GM23338 (cell line): ENCODE measurements around the gene FOXF1. TPM values are rescaled to one million over a fixed set of nuclear protein-coding genes. Genes with fewer than 3 reads are reported as not detected.

ENCODE experiments used
- ATAC-seq: fragments of 200-7000 bp; cut with Tn5 transposase; 3 replicates; pipeline ENCODE4 v1.9.1; 2020
- DNase-seq: peaks from one replicate; pipeline ENCODE4 v3.0.0-alpha.2; 2015; ENCODE audit warnings: low spot score
- H2AFZ ChIP-seq: fragments of 200-600 bp; sonication (generic); 2 replicates; pipeline ENCODE4 v1.8.0; 2016; ENCODE audit warnings: antibody characterized with exemption, mild to moderate bottlenecking, moderate library complexity
- H3F3A ChIP-seq: fragments of 200-600 bp; sonication (generic); replicated peaks from 2 replicates; pipeline ENCODE4 v1.8.0; 2017; ENCODE audit warnings: antibody characterized with exemption, mixed run types, low read depth
- H3K27ac ChIP-seq: fragments of 200-600 bp; sonication (generic); 2 replicates; pipeline ENCODE4 v1.6.1; 2016; ENCODE audit warnings: low read depth
- H3K27me3 ChIP-seq: fragments of 200-600 bp; sonication (generic); 2 replicates; pipeline ENCODE4 v1.8.0; 2016; ENCODE audit warnings: mild to moderate bottlenecking, mixed run types, moderate library complexity; ENCODE audit not compliant: insufficient read depth
- H3K36me3 ChIP-seq: fragments of 200-600 bp; sonication (generic); 2 replicates; pipeline ENCODE4 v1.8.0; 2016; ENCODE audit warnings: mild to moderate bottlenecking; ENCODE audit not compliant: insufficient read depth
- H3K4me1 ChIP-seq: fragments of 200-600 bp; sonication (generic); 2 replicates; pipeline ENCODE4 v1.8.0; 2016; ENCODE audit warnings: mild to moderate bottlenecking, moderate library complexity; ENCODE audit not compliant: insufficient read depth
- H3K4me2 ChIP-seq: fragments of 200-600 bp; sonication (generic); 2 replicates; pipeline ENCODE4 v1.7.1; 2017; ENCODE audit warnings: mixed run types
- H3K4me3 ChIP-seq: fragments of 200-600 bp; sonication (generic); 2 replicates; pipeline ENCODE4 v1.6.1; 2016; ENCODE audit warnings: mixed run types
- H3K79me2 ChIP-seq: fragments of 200-600 bp; sonication (generic); replicated peaks from 2 replicates; pipeline ENCODE4 v1.8.0; 2017; ENCODE audit warnings: mild to moderate bottlenecking; ENCODE audit not compliant: insufficient read depth
- H3K9me2 ChIP-seq: fragments of 200-600 bp; sonication (generic); 2 replicates; pipeline ENCODE4 v1.8.0; 2017; ENCODE audit not compliant: insufficient read depth
- H4K20me1 ChIP-seq: fragments of 200-600 bp; sonication (generic); replicated peaks from 2 replicates; pipeline ENCODE4 v1.8.0; 2017; ENCODE audit warnings: mild to moderate bottlenecking; ENCODE audit not compliant: insufficient read depth
- H3K27ac Mint-ChIP-seq: 2 replicates; pipeline ENCODE4 v1.8.0; 2020; ENCODE audit warnings: inconsistent platforms, mild to moderate bottlenecking, moderate library complexity, mixed read lengths
- H3K27me3 Mint-ChIP-seq: 3 replicates; pipeline ENCODE4 v1.8.0; 2022; ENCODE audit warnings: low read depth, mild to moderate bottlenecking, moderate library complexity, mixed read lengths, inconsistent platforms; ENCODE audit not compliant: insufficient read depth, poor library complexity
- H3K36me3 Mint-ChIP-seq: 3 replicates; pipeline ENCODE4 v1.8.0; 2021; ENCODE audit warnings: low read depth, mild to moderate bottlenecking, inconsistent platforms, moderate library complexity, mixed read lengths
- H3K4me1 Mint-ChIP-seq: 3 replicates; pipeline ENCODE4 v1.8.0; 2020; ENCODE audit warnings: mild to moderate bottlenecking, inconsistent platforms, mixed read lengths
- H3K4me3 Mint-ChIP-seq: 3 replicates; pipeline ENCODE4 v1.8.0; 2021; ENCODE audit warnings: moderate library complexity, mild to moderate bottlenecking, inconsistent platforms, mixed read lengths
- H3K9me3 Mint-ChIP-seq: 3 replicates; pipeline ENCODE4 v1.8.0; 2020; ENCODE audit warnings: moderate library complexity, mild to moderate bottlenecking, inconsistent platforms, mixed read lengths
- EZH2 ChIP-seq: fragments of 200-600 bp; sonication (generic); IDR thresholded peaks from one replicate; pipeline ENCODE4 v1.8.0; 2017; ENCODE audit warnings: antibody characterized with exemption, mild to moderate bottlenecking, low read depth; ENCODE audit not compliant: unreplicated experiment
- EZH2phosphoT487 ChIP-seq: fragments of 200-600 bp; sonication (generic); IDR thresholded peaks from one replicate; pipeline ENCODE4 v1.8.1; 2018; ENCODE audit warnings: antibody characterized with exemption; ENCODE audit not compliant: unreplicated experiment
- NANOG ChIP-seq: IDR thresholded peaks from 2 replicates; pipeline ENCODE4 v1.6.1; 2016; ENCODE audit warnings: antibody characterized with exemption, borderline replicate concordance
- POLR2AphosphoS5 ChIP-seq: IDR thresholded peaks from 2 replicates; pipeline ENCODE4 v1.6.1; 2016; ENCODE audit warnings: antibody characterized with exemption, low read depth
- STAT1 ChIP-seq: IDR thresholded peaks from one replicate; pipeline ENCODE4 v1.6.1; 2016; ENCODE audit warnings: antibody characterized with exemption; ENCODE audit not compliant: unreplicated experiment
- ZNF114 ChIP-seq: fragments of 250-450 bp; sonication (Bioruptor Pico); IDR thresholded peaks from 2 replicates; pipeline ENCODE4 v1.5.0; 2020; ENCODE audit warnings: mild to moderate bottlenecking, moderate library complexity
- polyA plus RNA-seq: library from polyadenylated mRNA; unstranded; fragments of >200 nt; fragmentation: Nextera tagmentation; extraction: Ambion mirVana; gene quantifications from 2 replicates; pipeline ENCODE4 v1.2.1, GENCODE V29; 2016
- total RNA-seq: library from RNA; depleted of rRNA; stranded (reverse); fragments of >200 nt; shearing (Covaris generic); gene quantifications from 2 replicates; pipeline ENCODE4 v1.2.3, GENCODE V29; 2014
- TF ChIP-seq, protein P1 (sequence below): IDR thresholded peaks from one replicate; pipeline ENCODE4 v1.6.1; 2018; ENCODE audit warnings: antibody characterized with exemption; ENCODE audit not compliant: unreplicated experiment
- TF ChIP-seq, protein P2 (sequence below): IDR thresholded peaks from 2 replicates; pipeline ENCODE4 v1.6.1; 2016; ENCODE audit warnings: antibody characterized with exemption

Gene FOXF1
- total and polyA plus RNA-seq, 2 experiments from 2014 or later: 0.10 to 0.15 TPM

DNA sequence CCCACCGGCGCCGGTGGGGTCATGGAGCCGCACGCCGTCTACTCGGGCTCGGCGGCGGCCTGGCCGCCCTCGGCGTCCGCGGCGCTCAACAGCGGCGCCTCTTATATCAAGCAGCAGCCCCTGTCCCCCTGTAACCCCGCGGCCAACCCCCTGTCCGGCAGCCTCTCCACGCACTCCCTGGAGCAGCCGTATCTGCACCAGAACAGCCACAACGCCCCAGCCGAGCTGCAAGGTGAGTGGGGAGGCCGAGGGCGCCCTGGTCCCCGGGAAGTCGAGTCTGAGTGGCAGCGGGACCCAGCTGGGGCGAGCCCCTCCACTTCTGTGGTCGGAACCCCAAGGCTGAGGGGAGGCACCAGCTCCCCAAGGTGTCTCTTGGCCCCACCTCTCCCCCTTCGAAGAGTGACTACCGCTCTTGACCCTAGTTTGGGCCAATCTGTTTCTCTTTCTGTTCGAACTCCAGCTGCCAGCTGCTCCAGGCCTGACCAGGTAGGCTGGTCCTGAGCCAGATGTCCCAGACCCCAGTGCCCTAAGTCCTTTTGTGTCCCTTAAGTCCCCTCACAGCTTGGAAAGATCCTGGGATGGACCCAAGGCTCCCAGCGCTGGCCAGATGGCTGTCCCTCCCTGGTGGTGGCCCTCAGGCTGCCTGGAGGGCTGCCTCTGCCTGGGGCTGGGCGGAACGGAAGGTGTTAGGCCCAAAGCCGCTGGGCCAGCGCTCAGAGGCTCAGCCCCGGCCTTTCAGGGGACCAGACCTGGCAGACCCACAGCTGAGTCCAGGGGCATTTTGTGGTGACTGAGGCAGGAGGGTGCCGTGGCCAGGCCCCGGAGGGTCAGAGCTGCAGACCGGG is 1.2 kb downstream of the FOXF1 start:
- H3K4me1 Mint-ChIP-seq: peaks cover 39% of the 10 kb centered on the region
- Histone ChIP-seq H3K9me2 (no peaks in the 10 kb centered on the region), H2AFZ (no peak overlapping the region), H4K20me1 (peaks cover 19% of the 10 kb centered on the region), H3K4me2 (peak overlapping the region; percentile 79; the same call in 1 of the 2 replicates), H3K4me3 (peak overlapping the region; percentile 28; the same call in 1 of the 2 replicates), H3K27ac (no peak overlapping the region), H3K4me1 (peaks cover 33% of the 10 kb centered on the region), H3K27me3 (peaks cover 100% of the 10 kb centered on the region), H3K36me3 (no peaks in the 10 kb centered on the region), H3F3A (0 out of 2 replicates have a peak, but pooled peaks cover 10% of the 10 kb centered on the region), H3K79me2 (no peaks in the 10 kb centered on the region)
- H3K9me3 Mint-ChIP-seq: peaks cover 5% of the 10 kb centered on the region; the same call in 2 of the 3 replicates
- no peaks in the 10 kb centered on the region; the same call in 2 of the 3 replicates for H3K36me3 Mint-ChIP-seq
- TF ChIP-seq, protein P1, sequence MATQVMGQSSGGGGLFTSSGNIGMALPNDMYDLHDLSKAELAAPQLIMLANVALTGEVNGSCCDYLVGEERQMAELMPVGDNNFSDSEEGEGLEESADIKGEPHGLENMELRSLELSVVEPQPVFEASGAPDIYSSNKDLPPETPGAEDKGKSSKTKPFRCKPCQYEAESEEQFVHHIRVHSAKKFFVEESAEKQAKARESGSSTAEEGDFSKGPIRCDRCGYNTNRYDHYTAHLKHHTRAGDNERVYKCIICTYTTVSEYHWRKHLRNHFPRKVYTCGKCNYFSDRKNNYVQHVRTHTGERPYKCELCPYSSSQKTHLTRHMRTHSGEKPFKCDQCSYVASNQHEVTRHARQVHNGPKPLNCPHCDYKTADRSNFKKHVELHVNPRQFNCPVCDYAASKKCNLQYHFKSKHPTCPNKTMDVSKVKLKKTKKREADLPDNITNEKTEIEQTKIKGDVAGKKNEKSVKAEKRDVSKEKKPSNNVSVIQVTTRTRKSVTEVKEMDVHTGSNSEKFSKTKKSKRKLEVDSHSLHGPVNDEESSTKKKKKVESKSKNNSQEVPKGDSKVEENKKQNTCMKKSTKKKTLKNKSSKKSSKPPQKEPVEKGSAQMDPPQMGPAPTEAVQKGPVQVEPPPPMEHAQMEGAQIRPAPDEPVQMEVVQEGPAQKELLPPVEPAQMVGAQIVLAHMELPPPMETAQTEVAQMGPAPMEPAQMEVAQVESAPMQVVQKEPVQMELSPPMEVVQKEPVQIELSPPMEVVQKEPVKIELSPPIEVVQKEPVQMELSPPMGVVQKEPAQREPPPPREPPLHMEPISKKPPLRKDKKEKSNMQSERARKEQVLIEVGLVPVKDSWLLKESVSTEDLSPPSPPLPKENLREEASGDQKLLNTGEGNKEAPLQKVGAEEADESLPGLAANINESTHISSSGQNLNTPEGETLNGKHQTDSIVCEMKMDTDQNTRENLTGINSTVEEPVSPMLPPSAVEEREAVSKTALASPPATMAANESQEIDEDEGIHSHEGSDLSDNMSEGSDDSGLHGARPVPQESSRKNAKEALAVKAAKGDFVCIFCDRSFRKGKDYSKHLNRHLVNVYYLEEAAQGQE: no peak
- TF ChIP-seq NANOG: no peak
- peak; percentile 95 for TF ChIP-seq EZH2
- TF ChIP-seq, protein P2, sequence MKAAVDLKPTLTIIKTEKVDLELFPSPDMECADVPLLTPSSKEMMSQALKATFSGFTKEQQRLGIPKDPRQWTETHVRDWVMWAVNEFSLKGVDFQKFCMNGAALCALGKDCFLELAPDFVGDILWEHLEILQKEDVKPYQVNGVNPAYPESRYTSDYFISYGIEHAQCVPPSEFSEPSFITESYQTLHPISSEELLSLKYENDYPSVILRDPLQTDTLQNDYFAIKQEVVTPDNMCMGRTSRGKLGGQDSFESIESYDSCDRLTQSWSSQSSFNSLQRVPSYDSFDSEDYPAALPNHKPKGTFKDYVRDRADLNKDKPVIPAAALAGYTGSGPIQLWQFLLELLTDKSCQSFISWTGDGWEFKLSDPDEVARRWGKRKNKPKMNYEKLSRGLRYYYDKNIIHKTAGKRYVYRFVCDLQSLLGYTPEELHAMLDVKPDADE: no peak
- no peak for TF ChIP-seq STAT1
- TF ChIP-seq EZH2phosphoT487: peak; percentile 68
- TF ChIP-seq ZNF114 (CRISPR knock-in tag): no peak
- peak overlapping the region; percentile 42; the same call in 1 of the 3 replicates for H3K4me3 Mint-ChIP-seq
- no peak overlapping the region for H3K27ac Mint-ChIP-seq
- peaks cover 95% of the 10 kb centered on the region for H3K27me3 Mint-ChIP-seq
- DNase-seq (no peak), ATAC-seq (no peak)

DNA sequence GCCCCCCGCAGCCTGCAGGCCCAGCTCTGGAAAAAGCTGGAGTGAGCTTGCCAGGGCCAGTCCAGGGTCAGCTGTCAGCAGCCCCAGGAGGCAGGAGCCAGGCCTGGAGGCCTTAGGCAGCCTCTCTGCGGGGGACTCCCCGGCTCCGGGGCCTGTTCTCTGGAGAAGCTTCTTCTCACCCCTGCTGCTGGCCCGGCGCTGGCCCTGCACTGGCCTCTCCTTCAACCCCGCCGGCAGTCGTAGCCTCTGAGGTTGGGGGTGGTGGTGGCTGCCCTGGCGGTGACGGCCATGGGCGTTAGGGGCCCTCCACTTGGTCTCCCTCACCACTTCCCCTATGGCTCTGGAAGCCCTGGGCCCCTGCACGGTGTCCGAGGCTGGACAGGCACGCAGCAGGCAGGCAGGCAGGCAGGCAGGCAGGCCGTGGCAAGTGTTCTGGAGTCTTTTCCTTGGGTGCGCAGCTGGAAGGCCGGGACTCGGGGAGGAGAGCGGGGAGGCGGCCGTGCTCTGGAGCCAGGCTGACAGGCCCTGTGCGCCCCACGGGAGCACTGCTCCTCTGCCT is 2.1 kb downstream of the FOXF1 start:
- Histone ChIP-seq H3K27me3 (peaks cover 100% of the 10 kb centered on the region), H3K4me3 (0 out of 2 replicates have a peak overlapping the region, but pooled peaks have one; percentile 28), H3K79me2 (no peaks in the 10 kb centered on the region), H3K9me2 (no peaks in the 10 kb centered on the region), H4K20me1 (peaks cover 11% of the 10 kb centered on the region), H3K27ac (no peak overlapping the region), H3K4me2 (peak overlapping the region; percentile 53; the same call in 1 of the 2 replicates), H3K4me1 (peaks cover 29% of the 10 kb centered on the region), H3K36me3 (no peaks in the 10 kb centered on the region), H3F3A (0 out of 2 replicates have a peak, but pooled peaks cover 6% of the 10 kb centered on the region), H2AFZ (no peak overlapping the region)
- Mint-ChIP-seq H3K36me3 (no peaks in the 10 kb centered on the region; the same call in 2 of the 3 replicates), H3K4me1 (peaks cover 35% of the 10 kb centered on the region), H3K27me3 (peaks cover 95% of the 10 kb centered on the region), H3K27ac (no peak overlapping the region), H3K9me3 (peaks cover 3% of the 10 kb centered on the region; the same call in 2 of the 3 replicates), H3K4me3 (no peak overlapping the region)
- ATAC-seq (peak; percentile 0), DNase-seq (no peak)
- TF ChIP-seq POLR2AphosphoS5: no peak
- TF ChIP-seq EZH2phosphoT487: peak; percentile 50
- TF ChIP-seq EZH2: peak; percentile 20
- TF ChIP-seq, protein P1: no peak
- TF ChIP-seq STAT1: no peak
